HG03135 (cell line): ENCODE data around the gene C1orf122.

Experiments used
- ATAC-seq: cut with Tn5 transposase; IDR thresholded peaks from one replicate; pipeline ENCODE4 v1.9.1; 2021; ENCODE audit warnings: mild to moderate bottlenecking, moderate library complexity; ENCODE audit not compliant: unreplicated experiment

The C1orf122 gene

GRCh38 chr1:37797750-37798345 lies 9.7 kb upstream of the C1orf122 start:
- no peak for ATAC-seq

- no peak for ATAC-seq
Observed at GRCh38 chr1:37802439-37802838, 5.2 kb upstream of the C1orf122 start.

GRCh38 chr1:37807220-37807554 lies 403 bp upstream of the C1orf122 start:
- ATAC-seq, result no peak

DNA sequence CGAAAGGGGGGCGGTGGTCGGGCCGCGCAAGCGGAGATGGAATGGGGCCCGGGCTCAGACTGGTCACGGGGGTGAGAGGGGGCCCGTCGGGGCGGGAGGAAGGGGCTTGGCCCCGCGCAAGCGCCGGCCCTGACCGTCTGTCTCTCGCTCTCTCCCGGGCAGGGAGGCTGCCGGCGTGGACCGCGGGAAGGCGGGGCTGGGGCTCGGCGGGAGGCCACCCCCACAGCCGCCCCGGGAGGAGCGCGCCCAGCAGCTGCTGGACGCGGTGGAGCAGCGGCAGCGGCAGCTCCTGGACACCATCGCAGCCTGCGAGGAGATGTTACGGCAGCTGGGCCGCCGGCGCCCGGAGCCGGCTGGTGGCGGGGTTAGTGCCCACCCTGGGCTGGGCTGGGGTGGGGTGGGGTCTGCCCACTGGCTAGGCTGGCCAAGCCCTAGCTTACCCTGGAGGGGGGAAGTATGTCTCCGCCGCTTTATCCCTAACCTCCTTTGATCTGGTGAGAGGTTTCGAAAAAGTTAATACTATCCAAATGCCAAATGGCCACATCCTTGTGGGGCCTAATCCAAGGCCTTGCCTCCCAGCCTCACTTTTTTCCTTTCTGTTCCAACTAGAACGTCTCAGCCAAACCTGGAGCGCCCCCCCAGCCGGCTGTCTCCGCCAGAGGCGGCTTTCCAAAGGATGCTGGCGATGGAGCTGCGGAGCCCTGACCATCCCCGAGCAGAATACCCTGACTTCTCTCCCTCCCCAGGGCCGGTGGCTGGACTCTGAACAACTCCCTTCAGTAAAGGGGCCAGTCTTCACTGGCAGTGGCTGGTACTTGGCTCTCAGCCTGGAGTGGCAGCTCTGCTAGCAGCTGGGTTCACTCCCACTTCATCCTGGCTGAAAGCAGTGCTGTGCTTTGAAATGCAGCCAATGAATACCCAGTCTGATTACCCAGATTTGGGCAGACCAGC lies 1.1 kb downstream of the C1orf122 start:
- peak; percentile 36 for ATAC-seq

DNA sequence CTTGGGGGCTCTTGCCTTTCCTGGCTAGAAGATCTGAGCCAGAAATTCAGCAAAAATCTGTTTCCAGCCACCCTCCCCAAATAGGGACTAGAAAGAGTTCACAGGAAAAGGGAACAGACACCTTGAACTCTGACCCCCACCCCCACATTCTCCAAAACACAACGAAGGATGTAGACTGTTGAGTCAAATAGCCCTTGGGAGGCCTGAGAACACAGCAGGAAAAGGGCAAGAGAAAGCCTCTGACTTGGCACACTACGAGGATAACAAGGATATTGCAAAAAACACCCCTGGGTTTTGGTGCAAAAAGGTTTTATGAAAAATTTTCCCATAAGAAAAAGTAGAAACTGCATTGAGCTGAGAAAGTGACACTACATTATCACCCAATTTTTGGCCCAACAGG lies 2.4 kb downstream of the C1orf122 start:
- no peak for ATAC-seq

DNA sequence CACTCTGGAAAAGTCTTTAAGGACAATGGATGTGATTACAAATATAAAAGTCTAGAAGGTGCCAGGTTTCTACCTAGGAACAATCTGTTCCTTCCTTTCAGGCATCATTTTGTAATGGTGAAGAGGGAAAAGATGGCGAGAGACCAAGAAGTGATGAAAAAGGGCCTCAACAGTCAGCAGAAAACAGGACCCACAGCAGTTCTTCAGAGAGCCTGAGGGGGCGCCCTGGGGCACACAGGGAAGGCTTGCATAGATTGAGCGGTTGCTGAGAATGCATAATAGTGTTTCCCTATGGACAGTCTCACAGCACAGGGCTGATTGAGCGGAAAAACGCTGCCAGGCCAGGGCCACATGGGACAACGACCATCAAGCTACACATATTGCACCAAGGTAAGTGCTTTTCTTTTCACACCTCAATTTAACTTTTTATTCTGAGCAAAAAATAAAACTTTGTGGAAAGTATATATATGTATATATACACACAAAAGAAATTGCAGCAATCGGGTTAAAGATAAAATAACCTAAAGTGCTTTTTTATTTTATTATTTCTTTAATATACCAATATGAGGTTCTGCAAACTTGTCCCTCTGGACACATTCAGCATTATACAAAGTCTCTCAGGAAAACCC lies 3.6 kb downstream of the C1orf122 start:
- ATAC-seq, result no peak

GRCh38 chr1:37813529-37814145 lies 6.0 kb downstream of the C1orf122 start:
- no peak for ATAC-seq

GRCh38 chr1:37814252-37814651 lies 6.7 kb downstream of the C1orf122 start:
- no peak for ATAC-seq

DNA sequence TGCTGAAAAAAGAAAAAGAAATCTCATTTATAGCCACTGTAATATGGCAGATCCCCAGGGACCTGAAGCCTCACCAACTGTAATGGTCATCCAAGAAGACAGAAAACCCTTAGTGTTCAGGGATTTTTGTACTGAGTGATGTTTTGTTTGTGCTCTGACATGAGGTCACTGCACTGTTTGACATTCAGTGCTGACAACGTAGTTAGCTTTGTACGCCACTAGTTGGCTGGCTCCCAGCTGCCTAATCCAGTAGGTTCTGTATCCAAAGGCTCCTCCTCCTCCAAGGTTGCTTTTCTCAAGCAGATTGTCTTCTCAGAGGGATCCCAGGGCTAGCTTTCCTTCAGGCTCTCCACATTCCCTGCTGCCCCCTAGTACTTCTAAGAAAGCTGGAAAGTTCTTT lies 9.9 kb downstream of the C1orf122 start:
- ATAC-seq, result no peak

DNA sequence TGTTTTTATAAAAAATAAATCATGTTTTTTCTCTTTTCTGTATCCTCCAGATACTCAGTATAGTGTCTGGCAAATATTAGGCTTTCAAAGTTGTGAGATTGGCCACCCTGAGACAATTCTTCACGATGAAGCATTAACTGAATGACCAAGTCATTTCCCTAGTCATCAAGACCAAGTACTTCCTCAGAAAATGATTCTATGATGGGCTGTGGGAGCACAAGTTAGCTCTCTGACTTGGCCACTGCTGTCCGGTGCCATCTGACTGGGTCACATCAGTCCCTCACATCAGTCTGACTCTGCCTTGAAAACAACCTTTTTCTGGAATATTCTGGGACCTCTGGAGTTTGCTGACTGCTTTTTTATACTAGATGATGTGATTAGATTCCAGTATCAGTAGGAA lies 13.9 kb downstream of the C1orf122 start:
- no peak for ATAC-seq

- no peak for ATAC-seq
Observed at GRCh38 chr1:37822906-37823815, 15.6 kb downstream of the C1orf122 start.

DNA sequence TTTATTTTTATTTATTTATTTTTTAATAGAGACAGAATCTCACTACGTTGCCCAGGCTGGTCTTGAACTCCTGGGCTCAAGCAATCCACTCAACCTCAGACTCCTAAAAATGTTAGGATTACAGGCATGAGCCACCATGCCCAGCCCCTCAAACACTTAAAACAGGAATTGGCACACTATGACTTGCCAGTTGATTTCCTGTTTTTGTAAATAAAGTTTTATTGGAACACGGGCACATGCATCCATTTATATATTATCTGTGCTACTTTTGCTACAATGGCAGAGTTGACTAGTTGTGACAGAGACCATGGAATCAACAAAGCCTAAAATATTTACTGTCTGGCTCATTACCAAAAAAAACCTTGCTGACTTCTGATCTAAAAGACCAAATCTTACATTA lies 16.4 kb downstream of the C1orf122 start:
- ATAC-seq, result no peak

GRCh38 chr1:37825506-37825905 lies 17.9 kb downstream of the C1orf122 start:
- no peak for ATAC-seq

DNA sequence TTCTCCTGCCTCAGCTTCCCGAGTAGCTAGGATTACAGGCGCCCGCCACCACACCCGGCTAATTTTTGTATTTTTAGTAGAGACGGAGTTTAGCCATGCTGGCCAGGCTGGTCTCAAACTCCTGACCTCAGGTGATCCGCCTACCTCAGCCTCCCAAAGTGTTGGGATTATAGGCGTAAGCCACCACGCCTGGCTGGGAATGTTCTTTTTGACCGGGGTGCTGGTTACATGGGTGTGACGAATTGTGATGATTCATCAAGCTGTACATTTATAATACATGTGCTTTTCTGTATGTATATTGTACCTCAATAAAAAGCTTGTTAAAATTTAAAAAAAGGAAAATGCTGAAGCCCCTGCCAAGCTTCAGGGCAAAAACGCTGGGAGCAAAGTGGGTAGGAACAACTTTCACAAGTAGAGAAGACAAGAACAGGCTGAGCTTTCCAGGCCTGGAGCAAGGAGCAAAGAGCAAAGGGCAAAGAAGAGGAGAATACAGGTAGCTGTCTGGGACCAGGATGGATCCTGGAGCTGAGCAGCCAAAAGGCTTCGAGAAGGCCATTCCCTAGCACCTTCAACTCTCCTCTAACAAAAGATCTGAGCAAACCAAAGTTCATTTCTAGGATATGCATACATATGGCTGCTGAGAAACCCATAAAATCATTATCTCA lies 21.0 kb downstream of the C1orf122 start:
- no peak for ATAC-seq

DNA sequence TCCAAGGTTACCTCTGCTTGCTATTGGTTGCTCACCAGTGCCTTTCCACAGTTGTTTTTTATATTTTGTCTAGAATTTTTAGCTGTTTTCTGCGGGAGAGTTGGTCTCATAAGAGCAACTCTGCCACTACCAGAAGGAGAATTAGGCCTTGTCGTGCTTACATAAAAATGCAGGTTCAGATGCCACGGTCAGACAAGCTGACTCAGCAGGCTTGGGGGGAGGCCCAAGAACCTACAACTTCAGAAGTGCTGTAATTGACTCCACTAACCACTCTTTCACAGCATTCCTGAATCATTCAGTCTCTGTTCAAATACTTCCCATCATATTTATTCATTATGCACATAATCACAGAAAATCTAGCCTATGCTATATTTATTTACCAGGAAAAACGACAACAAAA lies 23.5 kb downstream of the C1orf122 start:
- ATAC-seq, result no peak

GRCh38 chr1:37831809-37832208 lies 24.2 kb downstream of the C1orf122 start:
- no peak for ATAC-seq

GRCh38 chr1:37836788-37837187 lies 29.2 kb downstream of the C1orf122 start:
- ATAC-seq, result no peak

DNA sequence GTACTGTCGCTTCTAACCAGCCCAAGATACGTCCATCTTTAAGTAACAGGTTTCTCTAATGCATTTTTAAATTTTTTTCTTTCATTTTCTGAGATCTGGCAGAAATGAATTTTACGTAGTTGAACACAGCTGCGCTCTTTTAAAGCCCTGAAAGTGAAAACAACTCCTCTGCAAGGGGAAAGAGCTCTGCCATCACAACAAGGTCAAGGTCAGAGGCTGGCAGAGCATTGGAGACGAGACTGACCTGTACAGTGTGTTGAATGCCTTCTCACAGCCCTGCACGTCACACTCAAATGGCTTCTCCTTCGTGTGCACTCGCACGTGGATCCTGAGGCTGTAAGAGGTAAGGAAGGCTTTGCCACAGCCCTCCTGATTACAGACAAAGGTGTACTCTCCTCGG lies 32.1 kb downstream of the C1orf122 start:
- ATAC-seq, result no peak

GRCh38 chr1:37840711-37841110 lies 33.1 kb downstream of the C1orf122 start:
- no peak for ATAC-seq

GRCh38 chr1:37841652-37842051 lies 34.1 kb downstream of the C1orf122 start:
- ATAC-seq, result no peak
